GM12874 (cell line): ENCODE data around the gene PSMD1.

Experiments used
- TF ChIP-seq, protein P1 (sequence below): IDR thresholded peaks from 2 replicates; pipeline ENCODE4 v1.5.1; 2011; ENCODE audit warnings: low read depth, mild to moderate bottlenecking, control low read depth, low read length, moderate library complexity; ENCODE audit not compliant: insufficient read depth

Gene PSMD1

DNA sequence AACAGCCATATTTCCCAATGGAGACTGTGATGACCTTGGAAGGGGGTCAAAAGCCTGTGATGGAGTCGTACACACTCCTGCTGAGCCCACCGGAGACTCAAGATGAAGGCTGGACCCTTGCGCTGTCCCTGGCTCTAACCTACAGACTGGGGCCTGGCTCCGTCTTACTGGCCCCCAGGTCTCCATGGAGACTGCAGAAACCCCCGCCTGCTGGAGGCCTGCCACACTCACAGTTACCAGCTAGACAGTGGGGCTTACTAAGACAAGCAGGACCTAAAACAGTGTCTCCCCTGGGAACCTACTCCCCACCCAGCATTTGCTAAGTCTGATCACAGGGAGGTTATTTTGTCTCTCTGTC lies 9.8 kb upstream of the PSMD1 start:
- TF ChIP-seq, protein P1, sequence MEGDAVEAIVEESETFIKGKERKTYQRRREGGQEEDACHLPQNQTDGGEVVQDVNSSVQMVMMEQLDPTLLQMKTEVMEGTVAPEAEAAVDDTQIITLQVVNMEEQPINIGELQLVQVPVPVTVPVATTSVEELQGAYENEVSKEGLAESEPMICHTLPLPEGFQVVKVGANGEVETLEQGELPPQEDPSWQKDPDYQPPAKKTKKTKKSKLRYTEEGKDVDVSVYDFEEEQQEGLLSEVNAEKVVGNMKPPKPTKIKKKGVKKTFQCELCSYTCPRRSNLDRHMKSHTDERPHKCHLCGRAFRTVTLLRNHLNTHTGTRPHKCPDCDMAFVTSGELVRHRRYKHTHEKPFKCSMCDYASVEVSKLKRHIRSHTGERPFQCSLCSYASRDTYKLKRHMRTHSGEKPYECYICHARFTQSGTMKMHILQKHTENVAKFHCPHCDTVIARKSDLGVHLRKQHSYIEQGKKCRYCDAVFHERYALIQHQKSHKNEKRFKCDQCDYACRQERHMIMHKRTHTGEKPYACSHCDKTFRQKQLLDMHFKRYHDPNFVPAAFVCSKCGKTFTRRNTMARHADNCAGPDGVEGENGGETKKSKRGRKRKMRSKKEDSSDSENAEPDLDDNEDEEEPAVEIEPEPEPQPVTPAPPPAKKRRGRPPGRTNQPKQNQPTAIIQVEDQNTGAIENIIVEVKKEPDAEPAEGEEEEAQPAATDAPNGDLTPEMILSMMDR: no peak

GRCh38 chr2:231047274-231047922 lies 9.3 kb upstream of the PSMD1 start:
- TF ChIP-seq, protein P1: no peak

GRCh38 chr2:231047923-231048915 lies 8.4 kb upstream of the PSMD1 start:
- TF ChIP-seq, protein P1: no peak

DNA sequence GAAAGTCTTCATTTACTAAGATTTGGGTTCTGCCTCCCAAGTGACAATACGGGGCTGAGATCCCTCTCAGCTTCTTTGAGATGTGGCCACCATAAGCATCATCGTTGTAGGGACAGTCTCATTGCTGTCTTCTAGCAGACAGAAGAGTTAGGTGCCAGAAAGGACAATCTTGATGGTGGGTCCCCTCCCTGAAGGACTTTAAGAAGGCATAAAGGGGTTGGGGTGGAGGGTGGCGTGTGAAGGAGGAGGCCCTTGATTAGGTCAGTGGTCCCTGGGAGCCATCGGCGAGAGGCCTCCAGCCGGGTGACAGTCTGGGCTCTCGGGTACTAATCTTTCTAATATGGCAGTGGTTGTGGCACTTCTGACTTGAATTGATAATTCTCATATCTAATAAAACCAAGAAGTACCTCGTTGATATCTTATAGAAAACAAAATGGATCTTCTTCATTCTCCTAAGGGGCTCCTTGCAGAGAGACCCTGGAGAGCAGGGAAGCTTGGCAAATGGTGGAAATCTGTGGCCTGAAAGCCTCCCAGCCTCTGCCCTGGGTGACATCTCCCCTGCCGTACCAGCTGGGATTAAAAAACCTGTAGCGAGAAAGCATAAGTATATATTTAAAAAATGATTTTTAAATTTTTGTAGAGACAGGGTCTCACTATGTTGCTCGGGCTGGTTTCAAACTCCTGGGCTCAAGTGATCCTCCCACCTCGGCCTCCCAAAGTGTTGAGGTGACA lies 7.2 kb upstream of the PSMD1 start:
- TF ChIP-seq, protein P1: no peak

GRCh38 chr2:231050018-231050901 lies 6.4 kb upstream of the PSMD1 start:
- TF ChIP-seq, protein P1: no peak

GRCh38 chr2:231051116-231051515 lies 5.6 kb upstream of the PSMD1 start:
- TF ChIP-seq, protein P1: no peak
